Measurements from ENCODE around the gene PPIL1.

The PPIL1 gene

DNA sequence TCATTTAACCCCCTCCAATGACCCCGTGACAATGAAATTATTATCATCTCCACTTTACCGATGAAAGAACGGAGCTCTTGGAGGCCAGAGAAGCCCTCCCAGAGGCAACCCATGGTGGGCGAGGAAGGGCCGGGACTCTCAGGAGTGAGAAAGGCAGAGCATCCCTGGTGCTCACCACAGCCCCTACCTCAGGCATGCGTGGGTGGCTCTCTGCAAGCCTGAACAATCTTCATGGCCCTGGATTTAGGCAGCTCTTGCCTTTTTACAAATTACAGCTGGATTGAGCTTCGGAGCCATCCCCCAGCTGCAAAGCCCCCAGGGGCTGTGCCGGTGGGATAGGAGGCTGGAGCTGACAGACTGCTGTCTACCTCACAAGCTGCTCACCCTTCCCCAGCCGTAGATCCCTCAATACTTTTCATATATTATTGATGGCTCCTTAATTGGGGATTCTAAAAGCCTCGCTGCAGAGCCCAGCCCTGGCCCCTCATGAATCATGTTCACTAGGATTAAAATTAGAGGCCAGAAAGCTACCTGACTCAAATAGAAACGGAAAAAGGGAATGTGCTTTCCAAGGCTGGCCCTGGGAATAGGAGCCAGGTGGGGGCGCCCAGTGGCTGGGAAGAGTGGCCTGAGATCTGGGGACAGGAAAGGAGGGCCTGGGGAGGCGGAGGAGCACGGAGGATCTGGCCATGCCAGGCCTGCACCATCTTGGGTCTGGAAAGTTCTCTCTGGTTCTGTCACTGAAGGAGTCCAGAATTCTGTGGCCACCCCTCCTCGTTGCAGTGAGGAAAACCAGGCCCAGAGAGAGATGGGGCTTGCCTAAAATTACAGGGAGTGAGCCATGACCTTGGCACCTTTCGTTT lies 64.4 kb downstream of the PPIL1 start:
- Histone ChIP-seq H3K27ac (ENCODE audit: low read depth, low read length) (no peak overlapping the region), H2BK5ac (ENCODE audit: low read length) (no peak overlapping the region)
- WGBS (ENCODE audit: extremely low coverage, insufficient coverage, low lambda C conversion rate) = no CpG with 5 or more reads among the region's 16 CpGs

DNA sequence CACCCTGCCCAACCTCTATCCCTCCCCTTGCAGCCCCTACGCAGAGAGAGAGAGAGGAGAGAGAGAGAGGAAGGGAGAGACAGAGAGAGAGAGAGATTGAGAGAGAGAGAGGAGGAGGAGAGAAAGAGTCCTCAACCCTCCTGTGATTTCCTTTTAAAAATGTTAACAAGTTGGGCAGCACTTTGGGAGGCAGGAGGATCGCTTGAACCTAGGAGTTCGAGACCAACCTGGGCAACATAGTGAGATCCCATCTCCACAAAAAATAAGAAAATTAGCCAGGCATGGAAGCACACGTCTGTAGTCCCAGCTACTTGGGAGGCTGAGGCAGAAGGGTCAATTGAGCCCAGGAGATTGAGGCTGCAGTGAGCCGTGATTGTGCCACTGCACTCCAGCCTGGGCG lies 65.4 kb downstream of the PPIL1 start:
- Histone ChIP-seq H3K9ac (ENCODE audit: low read length) (no peak overlapping the region), H3K56ac (ENCODE audit: low read length) (no peak overlapping the region), H4K5ac (ENCODE audit: low read length) (no peak overlapping the region), H3K4me1 (ENCODE audit: control insufficient read depth, low read depth, low read length) (no peaks in the 10 kb centered on the region), H4K8ac (ENCODE audit: low read depth, low read length) (no peak overlapping the region), H2BK15ac (replicated peaks; ENCODE audit: low read depth) (no peak overlapping the region), H3K36me3 (ENCODE audit: control insufficient read depth, insufficient read depth, low read length) (no peaks in the 10 kb centered on the region), H3K4me3 (ENCODE audit: low read length) (no peak overlapping the region), H2BK5ac (ENCODE audit: low read length) (no peak overlapping the region), H3K79me2 (ENCODE audit: control insufficient read depth, insufficient read depth, low read length) (no peaks in the 10 kb centered on the region), H2BK120ac (ENCODE audit: low read depth, low read length) (no peak overlapping the region), H3K79me1 (ENCODE audit: low read length) (no peaks in the 10 kb centered on the region), H3K4ac (ENCODE audit: low read depth, low read length) (no peak overlapping the region), H3K18ac (ENCODE audit: low read length) (no peak overlapping the region), H3K4me2 (ENCODE audit: low read length) (no peak overlapping the region), H3K27ac (ENCODE audit: low read depth, low read length) (no peak overlapping the region), H3K27me3 (ENCODE audit: insufficient read depth, low read length, poor library complexity) (no peaks in the 10 kb centered on the region), H3K23ac (ENCODE audit: low read length) (no peak overlapping the region), H2AK5ac (ENCODE audit: low read length) (no peak overlapping the region)
- no peak for DNase-seq
- no CpG with 5 or more reads among the region's 6 CpGs for WGBS (ENCODE audit: extremely low coverage, insufficient coverage, low lambda C conversion rate)

More for the DNA sequence above, 64.4 kb downstream of the PPIL1 start:
- Histone ChIP-seq H3K27me3 (ENCODE audit: insufficient read depth, low read length, poor library complexity) (no peaks in the 10 kb centered on the region), H3K4me2 (ENCODE audit: low read length) (no peak overlapping the region), H2BK15ac (replicated peaks; ENCODE audit: low read depth) (no peak overlapping the region), H2BK120ac (ENCODE audit: low read depth, low read length) (no peak overlapping the region), H3K56ac (ENCODE audit: low read length) (peak overlapping the region; percentile 57), H3K4ac (ENCODE audit: low read depth, low read length) (no peak overlapping the region), H3K4me3 (ENCODE audit: low read length) (no peak overlapping the region), H3K36me3 (ENCODE audit: control insufficient read depth, insufficient read depth, low read length) (no peaks in the 10 kb centered on the region), H3K18ac (ENCODE audit: low read length) (no peak overlapping the region), H3K4me1 (ENCODE audit: control insufficient read depth, low read depth, low read length) (no peaks in the 10 kb centered on the region), H4K5ac (ENCODE audit: low read length) (no peak overlapping the region), H3K79me1 (ENCODE audit: low read length) (no peaks in the 10 kb centered on the region), H3K9ac (ENCODE audit: low read length) (no peak overlapping the region), H2AK5ac (ENCODE audit: low read length) (no peak overlapping the region), H4K8ac (ENCODE audit: low read depth, low read length) (no peak overlapping the region), H3K79me2 (ENCODE audit: control insufficient read depth, insufficient read depth, low read length) (no peaks in the 10 kb centered on the region), H3K23ac (ENCODE audit: low read length) (no peak overlapping the region)
- peak; percentile 58 for DNase-seq

DNA sequence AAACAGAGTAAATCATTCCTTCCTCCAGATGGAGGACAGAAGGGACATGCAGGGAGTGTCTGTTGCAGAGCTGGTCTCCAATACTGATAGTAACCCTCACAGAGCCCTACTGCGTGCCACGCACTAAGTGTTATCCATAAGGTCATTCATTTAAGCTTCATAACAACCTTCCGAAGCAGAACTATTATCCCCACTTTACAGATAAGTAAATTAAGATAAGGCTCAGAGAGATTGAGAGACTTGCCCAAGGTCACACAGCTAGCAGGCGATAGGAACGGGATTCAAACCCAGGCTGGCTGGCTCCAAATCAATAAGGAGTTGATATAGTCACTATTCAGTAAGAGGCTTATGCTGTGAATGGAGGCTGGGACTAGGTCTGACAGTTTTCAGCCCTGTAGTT lies 66.0 kb downstream of the PPIL1 start:
- H3K4ac ChIP-seq (ENCODE audit: low read depth, low read length) = no peak overlapping the region
- no CpG with 5 or more reads among the region's 5 CpGs for WGBS (ENCODE audit: extremely low coverage, insufficient coverage, low lambda C conversion rate)
- H2BK5ac ChIP-seq (ENCODE audit: low read length) = no peak overlapping the region

DNA sequence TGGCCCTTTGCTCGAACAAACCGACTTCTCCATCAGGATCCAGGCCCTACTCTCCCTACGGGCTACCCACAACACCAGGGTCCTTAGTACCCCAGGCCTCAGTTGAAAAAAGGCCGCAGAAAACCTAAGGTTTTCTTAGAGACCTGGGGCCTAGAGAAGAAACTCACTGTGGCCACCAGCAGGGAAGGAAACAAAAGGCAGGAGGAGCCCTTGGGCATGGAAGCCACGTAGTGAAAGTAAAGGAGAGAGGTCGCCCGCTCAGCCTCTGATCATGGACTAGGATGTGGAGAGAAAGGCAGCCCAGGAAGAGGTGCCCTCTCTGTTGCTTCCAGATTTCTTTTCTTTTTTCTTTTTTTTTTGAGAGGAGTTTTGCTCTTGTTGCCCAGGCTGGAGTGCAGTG lies 66.9 kb downstream of the PPIL1 start:
- no peaks in the 10 kb centered on the region for H3K79me2 ChIP-seq (ENCODE audit: control insufficient read depth, insufficient read depth, low read length)
- H2BK15ac ChIP-seq (replicated peaks; ENCODE audit: low read depth) = no peak overlapping the region
- H3K4me3 ChIP-seq (ENCODE audit: low read length) = no peak overlapping the region
- H2BK5ac ChIP-seq (ENCODE audit: low read length) = no peak overlapping the region
- H3K23ac ChIP-seq (ENCODE audit: low read length) = no peak overlapping the region
- no peaks in the 10 kb centered on the region for H3K4me1 ChIP-seq (ENCODE audit: control insufficient read depth, low read depth, low read length)
- H3K27me3 ChIP-seq (ENCODE audit: insufficient read depth, low read length, poor library complexity) = no peaks in the 10 kb centered on the region
- no peak overlapping the region for H2AK5ac ChIP-seq (ENCODE audit: low read length)
- H4K8ac ChIP-seq (ENCODE audit: low read depth, low read length) = no peak overlapping the region
- H3K27ac ChIP-seq (ENCODE audit: low read depth, low read length) = no peak overlapping the region
- no peak overlapping the region for H3K9ac ChIP-seq (ENCODE audit: low read length)
- H3K4ac ChIP-seq (ENCODE audit: low read depth, low read length) = no peak overlapping the region
- H3K79me1 ChIP-seq (ENCODE audit: low read length) = no peaks in the 10 kb centered on the region
- H3K56ac ChIP-seq (ENCODE audit: low read length) = no peak overlapping the region
- H3K4me2 ChIP-seq (ENCODE audit: low read length) = no peak overlapping the region
- DNase-seq = peak; percentile 46
- H3K18ac ChIP-seq (ENCODE audit: low read length) = no peak overlapping the region
- WGBS (ENCODE audit: extremely low coverage, insufficient coverage, low lambda C conversion rate) = no CpG with 5 or more reads among the region's 7 CpGs
- H4K5ac ChIP-seq (ENCODE audit: low read length) = no peak overlapping the region
- no peak overlapping the region for H2BK120ac ChIP-seq (ENCODE audit: low read depth, low read length)
- H3K36me3 ChIP-seq (ENCODE audit: control insufficient read depth, insufficient read depth, low read length) = no peaks in the 10 kb centered on the region

More for the DNA sequence above, 66.0 kb downstream of the PPIL1 start:
- H3K9ac ChIP-seq (ENCODE audit: low read length) = no peak overlapping the region
- H3K23ac ChIP-seq (ENCODE audit: low read length) = no peak overlapping the region
- no peak overlapping the region for H2BK120ac ChIP-seq (ENCODE audit: low read depth, low read length)
- DNase-seq = no peak
- H3K56ac ChIP-seq (ENCODE audit: low read length) = no peak overlapping the region
- no peak overlapping the region for H2AK5ac ChIP-seq (ENCODE audit: low read length)
- no peak overlapping the region for H3K4me2 ChIP-seq (ENCODE audit: low read length)
- H2BK15ac ChIP-seq (replicated peaks; ENCODE audit: low read depth) = no peak overlapping the region
- H3K27me3 ChIP-seq (ENCODE audit: insufficient read depth, low read length, poor library complexity) = no peaks in the 10 kb centered on the region
- no peak overlapping the region for H3K18ac ChIP-seq (ENCODE audit: low read length)
- H3K36me3 ChIP-seq (ENCODE audit: control insufficient read depth, insufficient read depth, low read length) = no peaks in the 10 kb centered on the region
- H4K8ac ChIP-seq (ENCODE audit: low read depth, low read length) = no peak overlapping the region
- no peaks in the 10 kb centered on the region for H3K79me1 ChIP-seq (ENCODE audit: low read length)
- H3K4me3 ChIP-seq (ENCODE audit: low read length) = no peak overlapping the region
- no peaks in the 10 kb centered on the region for H3K79me2 ChIP-seq (ENCODE audit: control insufficient read depth, insufficient read depth, low read length)
- H3K4me1 ChIP-seq (ENCODE audit: control insufficient read depth, low read depth, low read length) = no peaks in the 10 kb centered on the region
- no peak overlapping the region for H3K27ac ChIP-seq (ENCODE audit: low read depth, low read length)
- H4K5ac ChIP-seq (ENCODE audit: low read length) = no peak overlapping the region

- no peak overlapping the region for H3K4ac ChIP-seq (ENCODE audit: low read depth, low read length)
- no peak overlapping the region for H4K5ac ChIP-seq (ENCODE audit: low read length)
- H3K36me3 ChIP-seq (ENCODE audit: control insufficient read depth, insufficient read depth, low read length) = no peaks in the 10 kb centered on the region
- H2BK120ac ChIP-seq (ENCODE audit: low read depth, low read length) = no peak overlapping the region
- no peak overlapping the region for H3K27ac ChIP-seq (ENCODE audit: low read depth, low read length)
- H3K79me1 ChIP-seq (ENCODE audit: low read length) = no peaks in the 10 kb centered on the region
- no CpG with 5 or more reads among the region's 5 CpGs for WGBS (ENCODE audit: extremely low coverage, insufficient coverage, low lambda C conversion rate)
- H2BK5ac ChIP-seq (ENCODE audit: low read length) = no peak overlapping the region
- no peak overlapping the region for H3K4me3 ChIP-seq (ENCODE audit: low read length)
- no peaks in the 10 kb centered on the region for H3K79me2 ChIP-seq (ENCODE audit: control insufficient read depth, insufficient read depth, low read length)
- no peak overlapping the region for H2AK5ac ChIP-seq (ENCODE audit: low read length)
- H3K4me1 ChIP-seq (ENCODE audit: control insufficient read depth, low read depth, low read length) = no peaks in the 10 kb centered on the region
- no peak overlapping the region for H3K56ac ChIP-seq (ENCODE audit: low read length)
- H4K8ac ChIP-seq (ENCODE audit: low read depth, low read length) = no peak overlapping the region
- H3K4me2 ChIP-seq (ENCODE audit: low read length) = no peak overlapping the region
- H3K23ac ChIP-seq (ENCODE audit: low read length) = no peak overlapping the region
- H3K18ac ChIP-seq (ENCODE audit: low read length) = no peak overlapping the region
- no peak for DNase-seq
- no peak overlapping the region for H2BK15ac ChIP-seq (replicated peaks; ENCODE audit: low read depth)
- no peaks in the 10 kb centered on the region for H3K27me3 ChIP-seq (ENCODE audit: insufficient read depth, low read length, poor library complexity)
- no peak overlapping the region for H3K9ac ChIP-seq (ENCODE audit: low read length)
Observed at GRCh38 chr6:36807143-36807542, 67.5 kb downstream of the PPIL1 start.

- Histone ChIP-seq H2BK120ac (ENCODE audit: low read depth, low read length) (no peak overlapping the region), H3K4me3 (ENCODE audit: low read length) (no peak overlapping the region)
- peak; percentile 52 for DNase-seq
Observed at GRCh38 chr6:36805917-36806316, 68.7 kb downstream of the PPIL1 start.

More at GRCh38 chr6:36805917-36806316, 68.7 kb downstream of the PPIL1 start:
- Histone ChIP-seq H3K79me1 (ENCODE audit: low read length) (no peaks in the 10 kb centered on the region), H3K4me1 (ENCODE audit: control insufficient read depth, low read depth, low read length) (no peaks in the 10 kb centered on the region), H3K23ac (ENCODE audit: low read length) (no peak overlapping the region), H3K18ac (ENCODE audit: low read length) (no peak overlapping the region), H2BK15ac (replicated peaks; ENCODE audit: low read depth) (no peak overlapping the region), H3K4me2 (ENCODE audit: low read length) (no peak overlapping the region), H3K79me2 (ENCODE audit: control insufficient read depth, insufficient read depth, low read length) (no peaks in the 10 kb centered on the region), H3K4ac (ENCODE audit: low read depth, low read length) (no peak overlapping the region), H4K8ac (ENCODE audit: low read depth, low read length) (no peak overlapping the region), H3K56ac (ENCODE audit: low read length) (no peak overlapping the region), H3K9ac (ENCODE audit: low read length) (no peak overlapping the region), H4K5ac (ENCODE audit: low read length) (no peak overlapping the region), H3K27ac (ENCODE audit: low read depth, low read length) (no peak overlapping the region), H2BK5ac (ENCODE audit: low read length) (no peak overlapping the region), H3K36me3 (ENCODE audit: control insufficient read depth, insufficient read depth, low read length) (no peaks in the 10 kb centered on the region), H3K27me3 (ENCODE audit: insufficient read depth, low read length, poor library complexity) (no peaks in the 10 kb centered on the region), H2AK5ac (ENCODE audit: low read length) (no peak overlapping the region)
- WGBS (ENCODE audit: extremely low coverage, insufficient coverage, low lambda C conversion rate) = no CpG with 5 or more reads among the region's 8 CpGs

Data from mesendoderm (in vitro differentiated cells).